ENCODE measurements around the gene DNAH11. TPM values are rescaled to one million over a fixed set of nuclear protein-coding genes. Genes with fewer than 3 reads are reported as not detected.

DNAH11 gene
- total and polyA plus RNA-seq, 2 of the 4 experiments (the other 2 are of a cell fraction) = not detected

DNA sequence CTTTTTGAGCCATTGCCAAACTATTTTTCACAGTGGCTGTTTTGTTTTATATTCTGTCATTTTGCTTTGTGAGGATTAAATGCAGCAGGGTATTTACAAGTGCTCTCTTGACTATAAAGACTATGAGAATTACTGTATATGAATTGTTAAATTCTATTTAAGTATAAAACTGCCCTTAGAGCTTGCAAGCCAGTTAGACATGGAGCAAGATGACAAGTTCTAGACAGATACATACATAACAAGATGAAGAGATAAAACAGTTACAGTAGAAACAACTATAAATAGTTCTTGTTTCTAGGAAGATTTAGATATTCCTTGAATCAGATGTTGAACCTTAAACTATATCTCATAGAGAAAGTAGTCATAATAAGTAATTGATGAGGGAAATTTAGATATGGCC, 60.6 kb downstream of the DNAH11 start:
- intact Hi-C loops (cut with micrococcal nuclease) = no loop called here
- H3K27ac ChIP-seq (ENCODE audit: insufficient read depth, low read length) = no peak overlapping the region

More for the DNA sequence above, 60.6 kb downstream of the DNAH11 start:
- H2AFZ ChIP-seq (replicated peaks; ENCODE audit: low read length, poor library complexity) = no peak overlapping the region
- no peak overlapping the region for H2AK9ac ChIP-seq (replicated peaks; ENCODE audit: low read depth, low read length, poor library complexity)
- ChIA-PET POLR2A (ENCODE audit: unreplicated experiment) (no interaction called here), CTCF (no interaction called here)
- H4K91ac ChIP-seq (ENCODE audit: insufficient read depth, low read depth, low read length) = no peak overlapping the region
- H3K23ac ChIP-seq (ENCODE audit: low read depth, low read length) = no peak overlapping the region
- no peaks in the 10 kb centered on the region for H3K79me1 ChIP-seq (ENCODE audit: low read depth in 1 of 2, low read length in 2 of 2)
- H3K4me3 ChIP-seq (ENCODE audit: insufficient read depth, low read depth, low read length) = no peak overlapping the region
- no TSS peak for BruUV-seq (replicated peaks)
- no peak overlapping the region for H3K14ac ChIP-seq (replicated peaks; ENCODE audit: low read depth, low read length)
- H3K4ac ChIP-seq (ENCODE audit: low read depth, low read length) = no peak overlapping the region
- H2BK20ac ChIP-seq (ENCODE audit: low read depth, low read length) = no peak overlapping the region
- H3K18ac ChIP-seq (ENCODE audit: low read depth, low read length) = no peak overlapping the region
- no peaks in the 10 kb centered on the region for H3K36me3 ChIP-seq (ENCODE audit: control insufficient read depth, insufficient read depth, low read length)
- H4K8ac ChIP-seq (ENCODE audit: low read depth in 2 of 2, low read length in 2 of 2) = no peak overlapping the region
- H3K27me3 ChIP-seq (ENCODE audit: control insufficient read depth, insufficient read depth, low read length) = no peaks in the 10 kb centered on the region
- H2BK5ac ChIP-seq (ENCODE audit: low read depth, low read length, poor library complexity, severe bottlenecking) = no peak overlapping the region
- H2BK15ac ChIP-seq (ENCODE audit: low read depth, low read length) = no peak overlapping the region
- H2AK5ac ChIP-seq (ENCODE audit: low read depth, low read length) = no peak overlapping the region
- H3K4me2 ChIP-seq (ENCODE audit: low read depth, low read length) = no peak overlapping the region
- ATAC-seq (ENCODE audit: low read depth) (no peak), DNase-seq (no peak)
- TF ChIP-seq, protein P1, sequence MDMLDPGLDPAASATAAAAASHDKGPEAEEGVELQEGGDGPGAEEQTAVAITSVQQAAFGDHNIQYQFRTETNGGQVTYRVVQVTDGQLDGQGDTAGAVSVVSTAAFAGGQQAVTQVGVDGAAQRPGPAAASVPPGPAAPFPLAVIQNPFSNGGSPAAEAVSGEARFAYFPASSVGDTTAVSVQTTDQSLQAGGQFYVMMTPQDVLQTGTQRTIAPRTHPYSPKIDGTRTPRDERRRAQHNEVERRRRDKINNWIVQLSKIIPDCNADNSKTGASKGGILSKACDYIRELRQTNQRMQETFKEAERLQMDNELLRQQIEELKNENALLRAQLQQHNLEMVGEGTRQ (IDR thresholded peaks at IDR 0.05; ENCODE audit: low read depth, low read length) = no peak
- TF ChIP-seq CHD1 (IDR thresholded peaks at IDR 0.05; ENCODE audit: low read depth, low read length) (no peak), MAFK (IDR thresholded peaks at IDR 0.05; ENCODE audit: low read depth, low read length) (no peak)
- H3K9ac ChIP-seq (ENCODE audit: low read depth, low read length) = no peak overlapping the region
- no peak overlapping the region for H2BK120ac ChIP-seq (ENCODE audit: low read depth, low read length)
- H3K56ac ChIP-seq (ENCODE audit: extremely low read depth, insufficient read depth, low read length) = no peak overlapping the region
- H3K4me1 ChIP-seq (ENCODE audit: control insufficient read depth, insufficient read depth, low read length) = no peaks in the 10 kb centered on the region
- in situ Hi-C loops (cut with MboI; ENCODE audit: low sequenced_read_pairs) (no loop called here), dilution Hi-C loops (cut with HindIII; ENCODE audit: low sequenced_read_pairs, unreplicated experiment) (no loop called here)
- H3K9me3 ChIP-seq (ENCODE audit: control insufficient read depth, insufficient read depth, low read length) = no peaks in the 10 kb centered on the region
- H3K9me1 ChIP-seq (ENCODE audit: insufficient read depth, low read length) = no peaks in the 10 kb centered on the region
- H4K5ac ChIP-seq (ENCODE audit: low read depth, low read length) = no peak overlapping the region
- H4K20me1 ChIP-seq (ENCODE audit: insufficient read depth, low read length) = no peaks in the 10 kb centered on the region

Data from IMR-90 (cell line).